HAP-1 (cell line): Measurements from ENCODE around the gene TUFT1.

ENCODE experiments used
- DNase-seq, 2 experiments: peaks; one replicate each; pipeline ENCODE4 v3.0.0-alpha.2; 2016 to 2020; ENCODE audit warnings: low spot score in 2 of 2
- H3K27me3 ChIP-seq: fragments of 250-450 bp; sonication (Bioruptor Pico); 2 replicates; pipeline ENCODE4 v1.5.1; 2020; ENCODE audit warnings: low read depth, mild to moderate bottlenecking, moderate library complexity
- H3K36me3 ChIP-seq: fragments of 250-450 bp; sonication (Bioruptor Pico); replicated peaks from 2 replicates; pipeline ENCODE4 v1.5.1; 2020; ENCODE audit warnings: mild to moderate bottlenecking
- H3K4me1 ChIP-seq: fragments of 250-450 bp; sonication (Bioruptor Pico); 2 replicates; pipeline ENCODE4 v1.5.1; 2020; ENCODE audit warnings: mild to moderate bottlenecking
- H3K4me3 ChIP-seq: fragments of 250-450 bp; sonication (Bioruptor Pico); 2 replicates; pipeline ENCODE4 v1.5.1; 2020; ENCODE audit warnings: mild to moderate bottlenecking, moderate library complexity
- H3K9me3 ChIP-seq: fragments of 250-450 bp; sonication (Bioruptor Pico); 2 replicates; pipeline ENCODE4 v1.5.1; 2020; ENCODE audit warnings: mild to moderate bottlenecking, moderate library complexity
- in situ Hi-C: fragments of 300-500 bp; cut with MboI; formaldehyde crosslinking; loops from 3 replicates; pipeline ENCODE4 v1.14.3; 2020; ENCODE audit warnings: low sequenced_read_pairs, inconsistent platforms, mixed read lengths

Gene TUFT1

GRCh38 chr1:151540021-151540981, at the start of gene TUFT1:
TSS of gene TUFT1 (plus strand) at chr1:151540309. CDS start at chr1:151540367, 58 bp downstream.
- Histone ChIP-seq H3K27me3 (no peaks in the 10 kb centered on the region), H3K9me3 (no peaks in the 10 kb centered on the region), H3K36me3 (peaks cover 13% of the 10 kb centered on the region), H3K4me3 (peak within 1 kb of the TSS; percentile 77), H3K4me1 (peaks cover 29% of the 10 kb centered on the region)
- in situ Hi-C loops: no loop called here
- DNase-seq: peak; percentile 92 to 98

DNA sequence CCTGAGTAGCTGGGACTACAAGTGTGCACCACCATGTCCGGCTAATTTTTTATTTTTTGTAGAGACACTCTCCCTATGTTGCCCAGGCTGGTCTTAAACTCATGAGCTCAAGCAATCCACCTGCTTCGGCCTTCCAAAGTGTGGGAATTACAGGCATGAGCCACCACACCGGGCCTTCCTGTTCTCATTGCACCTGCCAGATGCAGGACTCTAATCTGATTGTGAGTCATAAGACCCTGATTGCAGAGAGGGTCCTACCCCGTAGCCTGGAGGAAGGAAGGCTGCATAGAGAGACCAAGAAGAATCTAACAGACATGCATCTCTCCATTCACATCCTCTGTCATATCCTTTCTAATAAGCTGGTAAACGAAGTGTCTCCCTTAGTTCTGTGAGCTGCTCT, 48.5 kb upstream of the TUFT1 start:
- Histone ChIP-seq H3K27me3 (no peaks in the 10 kb centered on the region), H3K36me3 (no peaks in the 10 kb centered on the region), H3K4me3 (no peak overlapping the region), H3K9me3 (no peaks in the 10 kb centered on the region), H3K4me1 (peaks cover 2% of the 10 kb centered on the region; the same call in 1 of the 2 replicates)
- in situ Hi-C loops: no loop called here
- DNase-seq: no peak

GRCh38 chr1:151492120-151492519, 48.0 kb upstream of the TUFT1 start:
- no peaks in the 10 kb centered on the region for H3K36me3 ChIP-seq
- no peaks in the 10 kb centered on the region for H3K9me3 ChIP-seq
- in situ Hi-C loops: no loop called here
- H3K4me1 ChIP-seq: peaks cover 2% of the 10 kb centered on the region; the same call in 1 of the 2 replicates
- DNase-seq: no peak
- no peak overlapping the region for H3K4me3 ChIP-seq
- no peaks in the 10 kb centered on the region for H3K27me3 ChIP-seq

GRCh38 chr1:151493042-151493441, 47.1 kb upstream of the TUFT1 start:
- Histone ChIP-seq H3K4me3 (no peak overlapping the region), H3K36me3 (no peaks in the 10 kb centered on the region), H3K9me3 (no peaks in the 10 kb centered on the region), H3K4me1 (peaks cover 2% of the 10 kb centered on the region; the same call in 1 of the 2 replicates), H3K27me3 (no peaks in the 10 kb centered on the region)
- no peak for DNase-seq
- in situ Hi-C loops: no loop called here

- Histone ChIP-seq H3K4me1 (peaks cover 2% of the 10 kb centered on the region; the same call in 1 of the 2 replicates), H3K4me3 (no peak overlapping the region), H3K27me3 (no peaks in the 10 kb centered on the region), H3K36me3 (no peaks in the 10 kb centered on the region), H3K9me3 (no peaks in the 10 kb centered on the region)
- in situ Hi-C loops: no loop called here
- DNase-seq: peak in 1 of 2 experiments; percentile 45
These were observed 45.3 kb upstream of the TUFT1 start for GRCh38 chr1:151494741-151495281.

DNA sequence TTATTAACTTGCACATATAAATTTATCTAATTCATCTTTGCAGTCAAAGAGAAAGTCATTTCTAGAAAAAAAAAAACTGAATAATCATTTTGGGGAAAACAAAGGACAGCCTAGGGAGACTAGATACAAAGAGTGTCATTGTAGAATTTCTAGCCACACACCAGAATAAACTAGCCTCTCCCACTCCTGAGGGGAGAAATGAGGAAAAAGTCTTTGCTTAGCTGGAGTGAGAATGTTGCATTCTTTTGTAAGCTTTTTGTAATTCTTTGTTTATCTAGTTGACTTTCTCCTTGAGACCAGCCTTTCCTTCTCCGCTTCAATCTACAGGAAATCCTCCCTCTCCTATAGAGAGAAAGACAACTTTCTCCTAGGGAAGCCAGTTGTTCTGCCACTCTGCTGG, 44.8 kb upstream of the TUFT1 start:
- in situ Hi-C loops: no loop called here
- H3K27me3 ChIP-seq: no peaks in the 10 kb centered on the region
- DNase-seq: no peak
- peaks cover 2% of the 10 kb centered on the region; the same call in 1 of the 2 replicates for H3K4me1 ChIP-seq
- H3K9me3 ChIP-seq: no peaks in the 10 kb centered on the region
- H3K36me3 ChIP-seq: no peaks in the 10 kb centered on the region
- H3K4me3 ChIP-seq: no peak overlapping the region

DNA sequence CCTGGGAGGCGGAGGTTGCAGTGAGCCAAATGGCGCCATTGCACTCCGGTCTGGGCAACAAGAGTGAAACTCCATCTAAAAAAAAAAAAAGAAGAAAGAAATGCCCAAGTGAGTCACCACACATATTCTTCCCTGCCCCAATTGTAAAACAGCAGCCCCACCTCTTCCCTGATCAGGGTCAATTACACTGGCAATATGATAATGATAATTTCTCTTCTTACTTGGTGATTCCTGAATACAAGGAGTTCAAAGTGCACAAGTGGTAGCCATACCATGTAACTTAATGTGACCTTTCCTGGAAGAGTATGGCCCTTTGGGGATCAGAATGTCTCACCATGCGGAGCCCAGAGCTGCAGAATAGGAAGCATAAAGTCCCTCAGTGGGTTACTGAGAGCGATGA, 40.7 kb upstream of the TUFT1 start:
- no peaks in the 10 kb centered on the region for H3K9me3 ChIP-seq
- DNase-seq: no peak
- H3K36me3 ChIP-seq: no peaks in the 10 kb centered on the region
- H3K4me3 ChIP-seq: no peak overlapping the region
- H3K27me3 ChIP-seq: no peaks in the 10 kb centered on the region
- peaks cover 6% of the 10 kb centered on the region for H3K4me1 ChIP-seq
- in situ Hi-C loops: no loop called here

DNA sequence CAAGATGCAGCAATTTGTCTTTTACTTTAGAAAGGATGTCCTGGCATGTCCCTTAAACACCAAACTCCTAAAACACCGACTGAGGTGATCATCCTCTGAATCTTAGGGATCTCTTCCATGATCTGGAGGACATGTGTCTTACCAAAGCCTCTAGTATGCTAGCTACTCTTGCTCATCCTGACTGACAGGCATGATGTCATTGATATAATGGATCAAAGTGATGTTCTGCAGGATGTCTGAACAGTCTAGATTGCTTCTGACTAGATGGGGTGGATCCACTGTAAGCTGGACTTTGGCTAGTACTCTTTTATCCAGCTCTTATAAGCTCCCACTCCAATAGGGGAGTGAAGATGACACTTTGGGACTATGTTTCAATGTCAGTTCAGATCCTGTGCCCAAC, 40.2 kb upstream of the TUFT1 start:
- in situ Hi-C loops: no loop called here

GRCh38 chr1:151501474-151501873, 38.6 kb upstream of the TUFT1 start:
- Histone ChIP-seq H3K4me1 (peaks cover 6% of the 10 kb centered on the region), H3K4me3 (no peak overlapping the region), H3K27me3 (no peaks in the 10 kb centered on the region), H3K9me3 (no peaks in the 10 kb centered on the region), H3K36me3 (no peaks in the 10 kb centered on the region)
- in situ Hi-C loops: no loop called here
- no peak for DNase-seq

More for the DNA sequence above, 40.2 kb upstream of the TUFT1 start:
- DNase-seq: no peak
- Histone ChIP-seq H3K9me3 (no peaks in the 10 kb centered on the region), H3K4me1 (peaks cover 8% of the 10 kb centered on the region), H3K36me3 (no peaks in the 10 kb centered on the region), H3K4me3 (no peak overlapping the region), H3K27me3 (no peaks in the 10 kb centered on the region)

DNA sequence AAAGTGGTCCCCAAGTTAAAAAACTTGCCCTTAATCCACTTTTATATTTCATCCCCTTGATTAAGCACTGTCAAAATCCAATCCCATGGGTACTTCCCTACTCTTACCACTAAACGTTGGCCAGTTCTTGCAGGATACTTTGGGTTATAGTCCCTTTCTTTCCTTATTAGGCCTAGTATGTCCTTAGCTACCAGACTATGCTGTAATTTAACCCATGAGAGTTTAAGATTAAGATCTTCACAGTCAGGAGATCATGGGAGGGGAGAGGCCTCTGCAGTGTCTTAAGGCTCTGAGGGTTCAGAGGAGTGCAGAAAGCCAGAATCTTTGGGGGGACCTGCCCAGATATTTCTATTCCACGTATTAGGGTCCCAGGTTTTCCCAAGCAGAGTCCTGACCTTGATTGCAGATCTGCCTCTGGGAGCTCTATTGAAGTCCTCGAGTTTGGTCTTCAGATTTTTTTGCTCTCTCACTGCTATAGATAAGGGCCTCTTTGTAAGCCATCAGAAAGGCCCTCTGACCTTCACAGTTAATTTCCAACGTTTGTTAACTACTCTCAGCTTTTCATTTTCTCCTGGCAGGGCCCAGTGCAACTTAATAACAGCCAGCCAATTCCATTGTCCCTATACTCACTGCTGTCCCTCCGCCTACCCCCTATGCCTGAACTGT, 37.9 kb upstream of the TUFT1 start:
- DNase-seq: no peak
- Histone ChIP-seq H3K4me3 (no peak overlapping the region), H3K9me3 (no peaks in the 10 kb centered on the region), H3K27me3 (no peaks in the 10 kb centered on the region), H3K4me1 (peaks cover 6% of the 10 kb centered on the region), H3K36me3 (no peaks in the 10 kb centered on the region)
- in situ Hi-C loops: no loop called here

DNA sequence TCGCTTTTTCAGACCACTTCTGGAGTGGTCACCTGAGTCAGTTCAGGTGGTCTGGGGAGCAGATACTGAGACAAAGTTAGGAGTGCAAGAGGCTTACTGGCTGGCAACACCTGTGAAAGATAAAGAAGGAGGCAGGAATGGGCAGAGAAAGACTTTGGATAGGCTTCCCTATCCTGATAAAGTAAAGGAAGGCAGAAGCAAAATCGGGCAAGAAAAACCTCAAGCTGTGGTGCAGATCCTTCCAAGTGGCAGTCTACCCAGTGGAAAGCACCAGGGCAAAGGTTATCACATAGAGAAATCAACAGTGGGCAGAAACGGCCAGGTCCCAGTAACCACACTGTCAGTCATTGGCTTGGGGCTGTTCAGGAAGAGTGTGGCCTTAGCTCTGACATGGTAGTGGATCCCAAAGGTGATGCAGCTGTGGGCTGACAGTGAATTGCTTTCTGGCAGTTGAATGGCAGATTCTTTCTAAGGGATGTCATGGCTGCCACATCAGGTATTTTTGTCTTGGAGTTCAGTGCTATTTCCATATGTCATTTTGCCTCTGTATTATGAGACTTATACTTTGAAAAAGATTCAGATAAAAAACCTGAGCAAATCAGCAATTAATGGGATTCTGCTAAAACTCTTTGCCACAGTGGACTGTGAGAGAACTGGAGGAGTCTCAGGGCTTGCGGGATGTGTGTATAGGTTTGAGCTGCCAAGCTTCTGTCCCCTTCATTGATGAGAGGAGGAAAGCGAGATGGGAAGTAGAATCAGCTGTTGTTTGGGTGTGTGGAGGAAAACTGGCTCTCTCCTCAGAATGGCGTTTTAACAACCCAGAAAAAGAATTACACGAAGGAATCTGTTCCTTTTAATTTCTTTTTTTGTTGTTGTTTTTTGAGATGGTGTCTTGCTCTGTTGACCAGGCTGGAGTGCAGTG, 37.0 kb upstream of the TUFT1 start:
- Histone ChIP-seq H3K4me3 (no peak overlapping the region), H3K27me3 (no peaks in the 10 kb centered on the region)
- DNase-seq: no peak

DNA sequence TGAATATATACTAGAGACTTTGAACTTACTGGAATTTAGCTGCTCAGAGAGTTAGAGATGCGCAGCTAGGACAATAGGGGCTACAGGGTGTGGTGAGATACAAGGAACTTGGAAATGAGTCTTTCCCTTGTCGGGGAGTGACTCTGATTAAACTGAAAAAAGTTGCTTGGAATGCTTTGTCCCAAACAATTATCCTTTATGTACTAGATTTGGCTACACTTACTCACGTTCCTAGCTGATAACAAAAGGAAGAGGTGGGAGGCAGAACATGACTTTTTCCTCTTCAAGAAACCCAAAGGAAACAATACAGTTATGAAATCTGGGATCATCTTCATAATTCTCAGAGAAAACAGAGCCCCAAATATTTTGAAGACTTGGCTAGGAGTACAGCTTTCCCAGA, 35.9 kb upstream of the TUFT1 start:
- Histone ChIP-seq H3K27me3 (no peaks in the 10 kb centered on the region), H3K9me3 (no peaks in the 10 kb centered on the region), H3K36me3 (no peaks in the 10 kb centered on the region), H3K4me3 (no peak overlapping the region), H3K4me1 (peaks cover 6% of the 10 kb centered on the region)
- in situ Hi-C loops: no loop called here
- peak in 1 of 2 experiments; percentile 19 for DNase-seq

More for the DNA sequence above, 37.0 kb upstream of the TUFT1 start:
- in situ Hi-C loops: no loop called here
- no peaks in the 10 kb centered on the region for H3K36me3 ChIP-seq
- peaks cover 6% of the 10 kb centered on the region for H3K4me1 ChIP-seq
- H3K9me3 ChIP-seq: no peaks in the 10 kb centered on the region

DNA sequence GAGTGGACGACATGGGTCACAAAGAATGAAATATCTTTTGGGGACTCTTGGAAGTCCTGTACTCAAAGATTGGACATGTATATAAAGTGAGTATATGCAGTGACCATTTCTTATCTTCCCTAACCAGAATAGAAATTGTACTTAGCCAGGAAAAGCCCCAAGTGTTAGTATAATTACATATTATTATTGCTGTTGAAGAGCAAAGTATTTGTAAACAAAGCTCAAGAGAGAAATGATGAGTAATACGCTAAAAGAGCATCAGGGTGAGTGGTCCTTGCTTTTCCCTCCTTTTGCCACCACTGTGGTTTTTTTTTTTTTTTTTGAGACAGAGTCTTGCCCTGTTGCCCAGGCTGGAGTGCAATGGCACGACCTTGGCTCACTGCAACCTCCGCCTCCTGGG, 35.4 kb upstream of the TUFT1 start:
- Histone ChIP-seq H3K27me3 (no peaks in the 10 kb centered on the region), H3K9me3 (no peaks in the 10 kb centered on the region), H3K4me1 (peaks cover 6% of the 10 kb centered on the region), H3K36me3 (no peaks in the 10 kb centered on the region), H3K4me3 (no peak overlapping the region)
- no peak for DNase-seq
- in situ Hi-C loops: no loop called here
